GM12874 (cell line): ENCODE data around the gene TMEM100.

Experiments used
- CTCF ChIP-seq: IDR thresholded peaks from 2 replicates; pipeline ENCODE4 v1.5.1; 2011; ENCODE audit warnings: low read depth, mild to moderate bottlenecking, control low read depth, low read length, moderate library complexity; ENCODE audit not compliant: insufficient read depth

TMEM100 gene

GRCh38 chr17:55710829-55711496, 11.7 kb downstream of the TMEM100 start:
- TF ChIP-seq CTCF = no peak

GRCh38 chr17:55710410-55710809, 12.3 kb downstream of the TMEM100 start:
- no peak for TF ChIP-seq CTCF

- TF ChIP-seq CTCF = no peak
Measured at GRCh38 chr17:55709984-55710383, 12.7 kb downstream of the TMEM100 start.

GRCh38 chr17:55709440-55709839, 13.2 kb downstream of the TMEM100 start:
- no peak for TF ChIP-seq CTCF

- no peak for TF ChIP-seq CTCF
Measured at GRCh38 chr17:55708175-55708974, 14.3 kb downstream of the TMEM100 start.

- TF ChIP-seq CTCF = no peak
Measured at GRCh38 chr17:55706808-55707773, 15.6 kb downstream of the TMEM100 start.

GRCh38 chr17:55705847-55706246, 16.8 kb downstream of the TMEM100 start:
- no peak for TF ChIP-seq CTCF
